Mesendoderm (in vitro differentiated cells): ENCODE data around the gene CLSTN2.

ENCODE experiments used
- DNase-seq: peaks from one replicate; pipeline ENCODE4 v3.0.0; 2013
- H2AK5ac ChIP-seq: 2 replicates; pipeline ENCODE4 v1.6.1; 2013; ENCODE audit warnings: low read length, inconsistent platforms
- H2BK120ac ChIP-seq: 2 replicates; pipeline ENCODE4 v1.6.1; 2013; ENCODE audit warnings: low read depth, mild to moderate bottlenecking, low read length, moderate library complexity, mixed read lengths
- H2BK15ac ChIP-seq: replicated peaks from 2 replicates; pipeline ENCODE4 v1.6.1; 2013; ENCODE audit warnings: low read depth, mild to moderate bottlenecking, moderate library complexity
- H2BK5ac ChIP-seq: 2 replicates; pipeline ENCODE4 v1.6.1; 2013; ENCODE audit warnings: low read length, inconsistent platforms
- H3K18ac ChIP-seq: 2 replicates; pipeline ENCODE4 v1.6.1; 2013; ENCODE audit warnings: mild to moderate bottlenecking, low read length, mixed read lengths
- H3K23ac ChIP-seq: one replicate; pipeline ENCODE4 v1.6.1; 2013; ENCODE audit warnings: low read length
- H3K27ac ChIP-seq: 2 replicates; pipeline ENCODE4 v1.5.1; 2013; ENCODE audit warnings: low read depth, mild to moderate bottlenecking, inconsistent platforms, low read length, moderate library complexity
- H3K27me3 ChIP-seq: 2 replicates; pipeline ENCODE4 v1.6.1; 2013; ENCODE audit warnings: low read length, control low read depth, mild to moderate bottlenecking, inconsistent platforms; ENCODE audit not compliant: insufficient read depth, poor library complexity
- H3K36me3 ChIP-seq: 2 replicates; pipeline ENCODE4 v1.6.1; 2013; ENCODE audit warnings: low read length, inconsistent platforms; ENCODE audit not compliant: control insufficient read depth, insufficient read depth
- H3K4ac ChIP-seq: one replicate; pipeline ENCODE4 v1.6.1; 2013; ENCODE audit warnings: low read depth, mild to moderate bottlenecking, low read length, moderate library complexity
- H3K4me1 ChIP-seq: 2 replicates; pipeline ENCODE4 v1.6.1; 2013; ENCODE audit warnings: low read depth, low read length, inconsistent platforms; ENCODE audit not compliant: control insufficient read depth
- H3K4me2 ChIP-seq: 2 replicates; pipeline ENCODE4 v1.6.1; 2013; ENCODE audit warnings: low read length
- H3K4me3 ChIP-seq: 2 replicates; pipeline ENCODE4 v1.5.1; 2013; ENCODE audit warnings: mild to moderate bottlenecking, low read length
- H3K56ac ChIP-seq: one replicate; pipeline ENCODE4 v1.6.1; 2013; ENCODE audit warnings: low read length
- H3K79me1 ChIP-seq: 2 replicates; pipeline ENCODE4 v1.6.1; 2013; ENCODE audit warnings: low read length, inconsistent platforms
- H3K79me2 ChIP-seq: 2 replicates; pipeline ENCODE4 v1.6.1; 2013; ENCODE audit warnings: mild to moderate bottlenecking, low read length; ENCODE audit not compliant: control insufficient read depth, insufficient read depth
- H3K9ac ChIP-seq: 2 replicates; pipeline ENCODE4 v1.6.1; 2013; ENCODE audit warnings: low read length, inconsistent platforms
- H4K5ac ChIP-seq: one replicate; pipeline ENCODE4 v1.6.1; 2013; ENCODE audit warnings: low read length
- H4K8ac ChIP-seq: one replicate; pipeline ENCODE4 v1.6.1; 2013; ENCODE audit warnings: low read depth, mild to moderate bottlenecking, control low read depth, low read length, moderate library complexity
- WGBS: extraction: QIAGEN DNeasy Blood & Tissue Kit; methylation state at CpG from one replicate; pipeline ENCODE4 v1.1.7; 2013; ENCODE audit warnings: low lambda C conversion rate, missing lambda C conversion rate; ENCODE audit not compliant: insufficient coverage; ENCODE audit errors: extremely low coverage; 5-methylcytosine and 5-hydroxymethylcytosine counted together

CLSTN2 gene

DNA sequence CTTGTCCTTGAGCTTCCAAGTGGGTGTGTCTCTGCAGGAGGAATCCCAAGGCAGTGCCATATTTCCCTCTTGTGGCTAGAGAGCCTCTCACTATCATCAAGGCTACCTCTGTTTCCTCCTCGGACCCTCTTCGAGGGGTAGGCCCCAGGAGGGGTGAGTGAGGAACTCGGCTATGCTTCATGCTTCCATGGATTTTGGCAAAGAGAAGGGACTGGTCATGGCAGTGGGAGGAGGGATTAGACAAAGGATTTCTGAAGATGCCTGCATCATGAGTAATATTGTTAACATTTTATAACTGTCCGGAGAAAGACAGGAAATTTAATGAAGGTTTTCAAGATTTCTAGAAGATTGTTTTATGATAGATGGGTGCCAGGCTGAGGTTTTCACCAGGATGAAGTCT, 241.5 kb downstream of the CLSTN2 start:
- H3K36me3 ChIP-seq, result no peaks in the 10 kb centered on the region
- no peak overlapping the region for H3K18ac ChIP-seq
- no peaks in the 10 kb centered on the region for H3K79me2 ChIP-seq
- H3K27ac ChIP-seq, result no peak overlapping the region
- no peak overlapping the region for H3K4me2 ChIP-seq
- no peak overlapping the region for H3K4me3 ChIP-seq
- H3K79me1 ChIP-seq, result no peaks in the 10 kb centered on the region
- DNase-seq, result no peak
- H3K9ac ChIP-seq, result no peak overlapping the region
- no CpG with 5 or more reads among the region's 4 CpGs for WGBS
- H3K56ac ChIP-seq, result no peak overlapping the region
- H3K23ac ChIP-seq, result no peak overlapping the region
- H2AK5ac ChIP-seq, result no peak overlapping the region
- no peaks in the 10 kb centered on the region for H3K4me1 ChIP-seq
- no peak overlapping the region for H4K8ac ChIP-seq
- H3K27me3 ChIP-seq, result no peaks in the 10 kb centered on the region
- H3K4ac ChIP-seq, result no peak overlapping the region
- H4K5ac ChIP-seq, result no peak overlapping the region
- no peak overlapping the region for H2BK5ac ChIP-seq
- no peak overlapping the region for H2BK120ac ChIP-seq
- no peak overlapping the region for H2BK15ac ChIP-seq

DNA sequence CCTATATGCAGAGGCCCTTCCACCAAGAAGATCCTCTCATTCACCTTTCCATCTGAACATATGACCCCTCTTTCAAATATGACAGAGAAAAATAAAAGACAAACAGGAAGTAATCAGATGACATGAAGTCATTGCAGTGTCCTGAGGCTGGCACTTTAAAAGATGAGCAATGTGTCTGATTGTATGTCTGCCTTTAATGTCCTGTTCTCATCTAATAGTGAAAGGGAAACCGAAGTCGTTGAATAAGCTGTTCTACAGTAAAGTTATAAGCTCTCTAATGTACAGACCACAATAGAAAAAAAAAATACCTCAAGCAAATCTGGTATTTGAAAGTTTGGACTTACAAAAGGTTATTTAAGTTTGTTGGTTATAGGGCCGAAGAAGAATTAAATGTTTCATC, 243.0 kb downstream of the CLSTN2 start:
- Histone ChIP-seq H2AK5ac (no peak overlapping the region), H3K79me2 (no peaks in the 10 kb centered on the region), H3K18ac (no peak overlapping the region), H3K4me2 (no peak overlapping the region), H4K5ac (no peak overlapping the region), H3K9ac (no peak overlapping the region), H2BK5ac (no peak overlapping the region), H3K4ac (no peak overlapping the region), H3K36me3 (no peaks in the 10 kb centered on the region), H3K4me3 (no peak overlapping the region), H3K4me1 (no peaks in the 10 kb centered on the region), H2BK15ac (no peak overlapping the region), H3K56ac (no peak overlapping the region), H4K8ac (no peak overlapping the region), H3K27ac (no peak overlapping the region), H3K23ac (no peak overlapping the region), H2BK120ac (no peak overlapping the region), H3K79me1 (no peaks in the 10 kb centered on the region), H3K27me3 (no peaks in the 10 kb centered on the region)
- DNase-seq, result no peak
- no CpG with 5 or more reads among the region's 3 CpGs for WGBS

DNA sequence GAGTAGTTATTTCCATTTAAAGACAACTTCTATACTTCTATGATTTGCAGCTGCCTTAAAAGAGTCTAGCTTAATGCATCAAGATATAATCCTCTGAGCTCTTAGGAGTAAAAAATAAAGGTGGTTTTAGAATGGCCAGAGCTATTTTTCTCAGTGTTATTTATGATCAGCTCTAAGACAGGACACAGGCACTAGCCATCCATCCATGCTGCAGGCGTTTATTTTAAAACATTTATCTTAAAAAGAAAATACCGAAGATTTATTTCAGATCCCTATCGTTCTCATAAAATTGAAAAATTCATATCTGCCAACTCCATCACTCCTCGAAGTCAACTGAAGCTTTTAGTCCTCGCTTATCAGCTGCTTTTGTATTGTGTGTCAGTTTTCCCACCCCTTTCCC, 243.5 kb downstream of the CLSTN2 start:
- no peak overlapping the region for H2BK120ac ChIP-seq
- no peaks in the 10 kb centered on the region for H3K4me1 ChIP-seq
- no peak overlapping the region for H3K9ac ChIP-seq
- DNase-seq, result no peak
- WGBS, result no CpG with 5 or more reads among the region's 5 CpGs
- no peak overlapping the region for H3K23ac ChIP-seq
- H3K27me3 ChIP-seq, result no peaks in the 10 kb centered on the region
- H3K56ac ChIP-seq, result no peak overlapping the region
- H2BK5ac ChIP-seq, result no peak overlapping the region
- H3K4ac ChIP-seq, result no peak overlapping the region
- H3K36me3 ChIP-seq, result no peaks in the 10 kb centered on the region
- H3K79me2 ChIP-seq, result no peaks in the 10 kb centered on the region
- no peaks in the 10 kb centered on the region for H3K79me1 ChIP-seq
- H4K8ac ChIP-seq, result no peak overlapping the region
- no peak overlapping the region for H3K4me2 ChIP-seq
- no peak overlapping the region for H2BK15ac ChIP-seq
- no peak overlapping the region for H2AK5ac ChIP-seq
- H3K18ac ChIP-seq, result no peak overlapping the region
- H4K5ac ChIP-seq, result no peak overlapping the region
- no peak overlapping the region for H3K27ac ChIP-seq
- H3K4me3 ChIP-seq, result no peak overlapping the region

DNA sequence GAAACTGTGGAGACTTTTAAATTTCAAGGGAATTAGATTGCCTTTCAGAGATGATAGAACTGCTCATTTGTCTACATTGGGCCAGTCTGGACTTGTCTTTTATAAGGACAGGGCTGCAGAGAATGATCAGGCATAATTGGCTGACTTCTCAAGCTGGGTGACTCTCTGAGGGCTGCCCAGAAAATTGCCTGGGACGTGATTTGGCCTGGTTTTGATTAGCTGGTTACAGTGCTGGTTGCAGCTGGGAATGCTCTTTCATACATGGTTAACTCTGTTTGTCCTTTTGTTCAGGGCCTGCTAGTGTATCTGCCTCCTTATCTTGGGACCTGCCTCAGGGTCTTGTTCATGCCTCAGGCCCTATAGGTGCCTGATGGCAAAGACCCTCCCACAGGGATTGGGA, 245.6 kb downstream of the CLSTN2 start:
- no peak overlapping the region for H3K27ac ChIP-seq
- H2BK15ac ChIP-seq, result no peak overlapping the region
- no peak for DNase-seq
- H2BK5ac ChIP-seq, result no peak overlapping the region
- no peaks in the 10 kb centered on the region for H3K4me1 ChIP-seq
- H3K4me3 ChIP-seq, result no peak overlapping the region
- WGBS, result no CpG with 5 or more reads among the region's 1 CpG
- no peaks in the 10 kb centered on the region for H3K79me1 ChIP-seq
- H3K4me2 ChIP-seq, result no peak overlapping the region
- no peaks in the 10 kb centered on the region for H3K27me3 ChIP-seq
- no peak overlapping the region for H3K23ac ChIP-seq
- no peak overlapping the region for H4K8ac ChIP-seq
- no peak overlapping the region for H3K18ac ChIP-seq
- no peak overlapping the region for H3K9ac ChIP-seq
- no peaks in the 10 kb centered on the region for H3K36me3 ChIP-seq
- no peak overlapping the region for H2BK120ac ChIP-seq
- no peak overlapping the region for H4K5ac ChIP-seq
- no peak overlapping the region for H3K4ac ChIP-seq
- no peaks in the 10 kb centered on the region for H3K79me2 ChIP-seq
- H3K56ac ChIP-seq, result no peak overlapping the region
- no peak overlapping the region for H2AK5ac ChIP-seq

DNA sequence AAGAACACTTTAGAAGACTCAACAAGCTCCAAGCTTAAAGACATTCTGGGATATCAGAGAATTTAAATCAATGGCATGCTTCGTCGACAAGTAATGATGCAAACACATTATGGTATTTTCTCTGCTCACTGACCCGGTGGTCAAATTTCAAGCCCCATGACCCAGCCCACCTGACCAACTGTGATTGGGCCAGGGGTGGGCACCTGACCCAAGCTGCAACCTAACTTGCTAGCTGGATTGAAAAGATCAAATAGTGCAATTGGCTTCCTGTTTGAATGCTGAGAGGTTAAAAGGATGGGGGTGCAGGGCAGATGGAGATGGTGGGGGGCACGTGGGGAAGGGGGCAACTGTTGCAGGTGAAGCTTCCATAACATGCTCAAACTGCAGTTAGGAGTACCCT, 250.4 kb downstream of the CLSTN2 start:
- no peak overlapping the region for H3K23ac ChIP-seq
- WGBS, result no CpG with 5 or more reads among the region's 4 CpGs

DNA sequence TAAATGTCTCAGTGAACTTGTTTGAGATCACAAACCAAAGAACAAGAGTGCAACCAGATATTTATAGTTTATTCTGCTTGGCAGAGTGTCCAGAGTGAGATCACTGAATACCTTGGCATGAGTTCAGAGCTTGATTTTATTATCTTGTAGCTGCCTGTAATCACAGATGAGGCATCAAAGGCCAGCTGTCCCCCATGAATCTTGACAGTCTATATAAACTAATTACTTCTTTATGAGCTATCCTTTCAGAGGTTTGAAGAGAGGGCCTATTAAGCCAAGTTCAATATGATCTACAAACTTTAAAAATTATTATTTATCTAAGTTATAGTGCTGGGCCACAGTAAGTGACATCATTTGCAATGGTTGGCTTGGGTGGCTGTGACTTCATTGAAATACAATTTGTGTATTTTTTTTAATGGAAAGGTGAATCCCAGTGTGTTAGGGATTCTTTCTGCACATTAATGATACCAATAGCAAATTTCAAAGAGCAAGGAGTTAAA, 251.5 kb downstream of the CLSTN2 start:
- Histone ChIP-seq H3K23ac (no peak overlapping the region), H4K8ac (no peak overlapping the region), H3K27me3 (no peaks in the 10 kb centered on the region), H2BK15ac (no peak overlapping the region), H3K9ac (no peak overlapping the region), H3K4me1 (no peaks in the 10 kb centered on the region), H3K56ac (no peak overlapping the region), H3K36me3 (no peaks in the 10 kb centered on the region), H3K79me1 (no peaks in the 10 kb centered on the region), H2AK5ac (no peak overlapping the region), H4K5ac (no peak overlapping the region), H2BK5ac (no peak overlapping the region), H3K27ac (no peak overlapping the region), H3K79me2 (no peaks in the 10 kb centered on the region), H2BK120ac (no peak overlapping the region), H3K4ac (no peak overlapping the region), H3K18ac (no peak overlapping the region), H3K4me3 (no peak overlapping the region), H3K4me2 (no peak overlapping the region)
- no peak for DNase-seq

More for the DNA sequence above, 250.4 kb downstream of the CLSTN2 start:
- Histone ChIP-seq H3K56ac (no peak overlapping the region), H2BK15ac (no peak overlapping the region), H3K9ac (no peak overlapping the region), H4K8ac (no peak overlapping the region), H3K4me2 (no peak overlapping the region), H4K5ac (no peak overlapping the region), H2BK5ac (no peak overlapping the region), H3K27me3 (no peaks in the 10 kb centered on the region), H3K18ac (no peak overlapping the region), H2AK5ac (no peak overlapping the region), H3K79me2 (no peaks in the 10 kb centered on the region), H2BK120ac (no peak overlapping the region), H3K4ac (no peak overlapping the region), H3K27ac (no peak overlapping the region), H3K4me1 (no peaks in the 10 kb centered on the region), H3K79me1 (no peaks in the 10 kb centered on the region), H3K36me3 (no peaks in the 10 kb centered on the region), H3K4me3 (no peak overlapping the region)
- DNase-seq, result no peak
